ENCODE results near the gene GLP1R. TPM values are rescaled to one million over a fixed set of nuclear protein-coding genes. Genes with fewer than 3 reads are reported as not detected.

GLP1R gene
- total and polyA plus RNA-seq, 3 donors from 2014 or later = 0.09 to 0.55 (median 0.31) TPM

DNA sequence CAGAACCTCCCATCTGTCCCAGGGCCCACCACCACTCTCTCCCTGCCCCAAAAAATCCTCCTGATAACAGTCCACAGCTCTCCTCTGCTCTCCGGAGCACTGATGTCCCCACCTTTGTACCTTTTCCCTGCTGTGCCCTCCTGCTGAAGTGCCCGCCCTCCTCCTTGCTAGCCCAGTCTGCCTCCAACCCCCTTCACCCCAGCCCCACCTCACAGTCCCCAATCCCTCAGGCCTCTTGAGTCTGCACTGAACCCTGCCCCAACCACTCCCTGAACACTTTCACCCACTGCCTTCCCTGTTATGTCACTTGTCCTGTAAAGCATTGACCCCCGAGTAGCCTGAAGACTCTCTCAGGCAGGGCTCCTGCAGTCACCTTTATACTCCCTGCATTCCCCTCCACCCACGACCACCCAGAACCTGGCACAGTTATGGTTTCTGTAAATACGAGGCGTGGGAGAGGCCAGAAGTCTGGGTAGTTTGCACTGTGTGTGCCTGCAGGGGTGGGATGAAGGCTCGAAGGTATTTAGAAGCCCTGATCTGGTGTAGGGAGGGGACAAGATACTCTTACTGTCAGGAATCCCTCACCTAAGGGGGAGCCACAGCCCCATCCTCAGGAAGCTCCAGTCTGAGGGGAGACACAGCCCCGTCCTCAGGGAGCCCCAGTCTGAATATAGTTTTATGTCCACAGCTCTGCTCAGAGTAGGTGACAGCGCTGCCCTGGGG is 5.4 kb downstream of the GLP1R start:
- no peaks in the 10 kb centered on the region for H3K27me3 ChIP-seq
- intact Hi-C loops (cut with DNase I; ENCODE audit: low total_unique reads) = no loop called here
- no peak for TF ChIP-seq POLR2A (IDR thresholded peaks at IDR 0.05)
- TF ChIP-seq CTCF (IDR thresholded peaks at IDR 0.05) = no peak
- H3K36me3 ChIP-seq (ENCODE audit: low read depth, missing control alignments) = no peaks in the 10 kb centered on the region
- no peak for DNase-seq
- no peaks in the 10 kb centered on the region for H3K4me1 ChIP-seq
- no peak overlapping the region for H3K4me3 ChIP-seq
- no peaks in the 10 kb centered on the region for H3K9me3 ChIP-seq
- 76 to 77% methylated on average over 9 of the region's 9 CpGs for WGBS, 2 donors
- H3K27ac ChIP-seq = no peak overlapping the region

GRCh38 chr6:39054577-39055142 is 6.1 kb downstream of the GLP1R start:
- Histone ChIP-seq H3K27ac (no peak overlapping the region), H3K9me3 (no peaks in the 10 kb centered on the region), H3K36me3 (ENCODE audit: low read depth, missing control alignments) (no peaks in the 10 kb centered on the region), H3K4me1 (no peaks in the 10 kb centered on the region), H3K4me3 (no peak overlapping the region), H3K27me3 (no peaks in the 10 kb centered on the region)
- WGBS, 2 donors = 86 to 87% methylated on average over 9 of the region's 9 CpGs
- intact Hi-C loops (cut with DNase I; ENCODE audit: low total_unique reads) = no loop called here
- no peak for TF ChIP-seq CTCF (IDR thresholded peaks at IDR 0.05)
- TF ChIP-seq POLR2A (IDR thresholded peaks at IDR 0.05) = no peak
- DNase-seq = no peak

GRCh38 chr6:39055661-39056060 is 7.1 kb downstream of the GLP1R start:
- no peaks in the 10 kb centered on the region for H3K9me3 ChIP-seq
- H3K4me3 ChIP-seq = no peak overlapping the region
- intact Hi-C loops (cut with DNase I; ENCODE audit: low total_unique reads) = no loop called here
- H3K4me1 ChIP-seq = no peaks in the 10 kb centered on the region
- no peak overlapping the region for H3K27ac ChIP-seq
- no peak for DNase-seq
- H3K27me3 ChIP-seq = no peaks in the 10 kb centered on the region
- TF ChIP-seq POLR2A (IDR thresholded peaks at IDR 0.05) = no peak
- TF ChIP-seq CTCF (IDR thresholded peaks at IDR 0.05) = no peak
- no peaks in the 10 kb centered on the region for H3K36me3 ChIP-seq (ENCODE audit: low read depth, missing control alignments)
- 82 to 88% methylated on average over 7 of the region's 7 CpGs for WGBS, 2 donors

DNA sequence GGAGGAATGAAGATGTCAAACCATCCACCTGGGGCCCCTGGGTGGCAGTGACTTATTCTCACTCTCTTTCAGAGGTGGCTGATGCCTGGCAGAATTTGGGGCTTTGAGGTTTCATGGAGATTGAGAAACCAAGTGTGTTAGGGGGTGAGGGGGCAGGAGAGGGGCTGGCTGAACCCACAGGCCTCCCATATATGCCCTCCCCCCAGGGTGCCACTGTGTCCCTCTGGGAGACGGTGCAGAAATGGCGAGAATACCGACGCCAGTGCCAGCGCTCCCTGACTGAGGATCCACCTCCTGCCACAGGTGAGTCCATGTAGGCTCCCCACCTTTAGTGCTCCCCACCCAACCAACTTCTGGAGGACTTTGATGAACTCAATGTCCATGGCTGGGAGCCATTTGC is 7.6 kb downstream of the GLP1R start:
- H3K4me1 ChIP-seq = no peaks in the 10 kb centered on the region
- DNase-seq = no peak
- H3K4me3 ChIP-seq = no peak overlapping the region
- no peak for TF ChIP-seq POLR2A (IDR thresholded peaks at IDR 0.05)
- TF ChIP-seq CTCF (IDR thresholded peaks at IDR 0.05) = no peak
- intact Hi-C loops (cut with DNase I; ENCODE audit: low total_unique reads) = no loop called here
- no peaks in the 10 kb centered on the region for H3K27me3 ChIP-seq
- no peak overlapping the region for H3K27ac ChIP-seq
- H3K36me3 ChIP-seq (ENCODE audit: low read depth, missing control alignments) = no peaks in the 10 kb centered on the region
- no peaks in the 10 kb centered on the region for H3K9me3 ChIP-seq
- WGBS, 2 donors = 90 to 92% methylated on average over 5 of the region's 5 CpGs

- intact Hi-C loops (cut with DNase I; ENCODE audit: low total_unique reads) = no loop called here
- no peak for TF ChIP-seq POLR2A (IDR thresholded peaks at IDR 0.05)
- TF ChIP-seq CTCF (IDR thresholded peaks at IDR 0.05) = no peak
- Histone ChIP-seq H3K36me3 (ENCODE audit: low read depth, missing control alignments) (no peaks in the 10 kb centered on the region), H3K9me3 (no peaks in the 10 kb centered on the region), H3K27me3 (no peaks in the 10 kb centered on the region), H3K27ac (no peak overlapping the region), H3K4me1 (no peaks in the 10 kb centered on the region), H3K4me3 (no peak overlapping the region)
- WGBS, 2 donors = 89 to 90% methylated on average over 9 of the region's 9 CpGs
- no peak for DNase-seq
Observed at GRCh38 chr6:39056681-39057080, 8.1 kb downstream of the GLP1R start.
